ENCODE data around the gene SORL1-AS1.
"Not testable (repeated sequence)": the region's sequence is repeated elsewhere in the genome, so short reads cannot be mapped to it uniquely, and the experiment has no call there.

SORL1-AS1 gene

GRCh38 chr11:121427400-121427744, 25.4 kb downstream of the SORL1-AS1 start:
- no peak for DNase-seq (ENCODE audit: low read depth)

- DNase-seq (ENCODE audit: low read depth), result no peak
Observed at GRCh38 chr11:121426476-121427399, 26.0 kb downstream of the SORL1-AS1 start.

- DNase-seq (ENCODE audit: low read depth), result no peak
Observed at GRCh38 chr11:121425828-121426227, 26.9 kb downstream of the SORL1-AS1 start.

GRCh38 chr11:121422675-121423074, 30.1 kb downstream of the SORL1-AS1 start:
- no peak for DNase-seq (ENCODE audit: low read depth)

- DNase-seq (ENCODE audit: low read depth), result no peak
Observed at GRCh38 chr11:121421149-121421901, 31.4 kb downstream of the SORL1-AS1 start.

- DNase-seq (ENCODE audit: low read depth), result no peak
Observed at GRCh38 chr11:121420398-121420797, 32.4 kb downstream of the SORL1-AS1 start.

- DNase-seq (ENCODE audit: low read depth), result no peak
Observed at GRCh38 chr11:121419836-121420235, 32.9 kb downstream of the SORL1-AS1 start.

- DNase-seq (ENCODE audit: low read depth), result no peak
Observed at GRCh38 chr11:121418625-121419114, 34.1 kb downstream of the SORL1-AS1 start.

- DNase-seq (ENCODE audit: low read depth), result no peak
Observed at GRCh38 chr11:121417607-121418006, 35.2 kb downstream of the SORL1-AS1 start.

- DNase-seq (ENCODE audit: low read depth), result peak; percentile 59
Observed at GRCh38 chr11:121417055-121417551, 35.7 kb downstream of the SORL1-AS1 start.

GRCh38 chr11:121415856-121416255, 36.9 kb downstream of the SORL1-AS1 start:
- no peak for DNase-seq (ENCODE audit: low read depth)

GRCh38 chr11:121414141-121414913, 38.4 kb downstream of the SORL1-AS1 start:
- DNase-seq (ENCODE audit: low read depth), result no peak

GRCh38 chr11:121412711-121413415, 39.9 kb downstream of the SORL1-AS1 start:
- DNase-seq (ENCODE audit: low read depth), result no peak

- no peak for DNase-seq (ENCODE audit: low read depth)
Observed at GRCh38 chr11:121412000-121412587, 40.7 kb downstream of the SORL1-AS1 start.

- not testable (repeated sequence) for DNase-seq (ENCODE audit: low read depth)
Observed at GRCh38 chr11:121411330-121411729, 41.4 kb downstream of the SORL1-AS1 start.

- DNase-seq (ENCODE audit: low read depth), result not testable (repeated sequence)
Observed at GRCh38 chr11:121410041-121410440, 42.7 kb downstream of the SORL1-AS1 start.

- no peak for DNase-seq (ENCODE audit: low read depth)
Observed at GRCh38 chr11:121408830-121409229, 43.9 kb downstream of the SORL1-AS1 start.

- DNase-seq (ENCODE audit: low read depth), result no peak
Observed at GRCh38 chr11:121406291-121406690, 46.5 kb downstream of the SORL1-AS1 start.

- no peak for DNase-seq (ENCODE audit: low read depth)
Observed at GRCh38 chr11:121405646-121406045, 47.1 kb downstream of the SORL1-AS1 start.

GRCh38 chr11:121394785-121395184, 58.0 kb downstream of the SORL1-AS1 start:
- DNase-seq (ENCODE audit: low read depth), result no peak

- DNase-seq (ENCODE audit: low read depth), result no peak
Observed at GRCh38 chr11:121393855-121394254, 58.9 kb downstream of the SORL1-AS1 start.

All from HS-5 (cell line).